ENCODE data around the gene BCAS3.
"Not testable (repeated sequence)": the region's sequence is repeated elsewhere in the genome, so short reads cannot be mapped to it uniquely, and the experiment has no call there.

BCAS3 gene

GRCh38 chr17:60748204-60748603, 70.6 kb downstream of the BCAS3 start:
- no peak for TF ChIP-seq POLR2AphosphoS5 (IDR thresholded peaks at IDR 0.05; ENCODE audit: low read depth, low read length)
- TF ChIP-seq TAF1 (IDR thresholded peaks at IDR 0.05; ENCODE audit: borderline replicate concordance, low read depth, low read length), result no peak
- no peak for TF ChIP-seq POLR2A (IDR thresholded peaks at IDR 0.05; ENCODE audit: low read depth, low read length)
- DNase-seq (ENCODE audit: insufficient read length) (no peak), FAIRE-seq (no peak)

- DNase-seq (ENCODE audit: insufficient read length) (no peak), FAIRE-seq (no peak)
- no peak for TF ChIP-seq TAF1 (IDR thresholded peaks at IDR 0.05; ENCODE audit: borderline replicate concordance, low read depth, low read length)
- TF ChIP-seq POLR2AphosphoS5 (IDR thresholded peaks at IDR 0.05; ENCODE audit: low read depth, low read length), result no peak
- TF ChIP-seq POLR2A (IDR thresholded peaks at IDR 0.05; ENCODE audit: low read depth, low read length), result no peak
These were observed 71.4 kb downstream of the BCAS3 start for GRCh38 chr17:60749050-60749449.

GRCh38 chr17:60749708-60750107, 72.1 kb downstream of the BCAS3 start:
- TF ChIP-seq TAF1 (IDR thresholded peaks at IDR 0.05; ENCODE audit: borderline replicate concordance, low read depth, low read length) (no peak), POLR2AphosphoS5 (IDR thresholded peaks at IDR 0.05; ENCODE audit: low read depth, low read length) (no peak), POLR2A (IDR thresholded peaks at IDR 0.05; ENCODE audit: low read depth, low read length) (no peak)
- no peak for FAIRE-seq

GRCh38 chr17:60750640-60751039, 73.0 kb downstream of the BCAS3 start:
- DNase-seq (ENCODE audit: insufficient read length), result no peak
- TF ChIP-seq POLR2A (IDR thresholded peaks at IDR 0.05; ENCODE audit: low read depth, low read length) (no peak), TAF1 (IDR thresholded peaks at IDR 0.05; ENCODE audit: borderline replicate concordance, low read depth, low read length) (no peak), POLR2AphosphoS5 (IDR thresholded peaks at IDR 0.05; ENCODE audit: low read depth, low read length) (no peak)
- FAIRE-seq, result no peak

More at GRCh38 chr17:60749708-60750107, 72.1 kb downstream of the BCAS3 start:
- no peak for DNase-seq (ENCODE audit: insufficient read length)

GRCh38 chr17:60751884-60752283, 74.2 kb downstream of the BCAS3 start:
- DNase-seq (ENCODE audit: insufficient read length) (no peak), FAIRE-seq (no peak)
- TF ChIP-seq TAF1 (IDR thresholded peaks at IDR 0.05; ENCODE audit: borderline replicate concordance, low read depth, low read length) (no peak), POLR2AphosphoS5 (IDR thresholded peaks at IDR 0.05; ENCODE audit: low read depth, low read length) (no peak), POLR2A (IDR thresholded peaks at IDR 0.05; ENCODE audit: low read depth, low read length) (no peak)

GRCh38 chr17:60752873-60753577, 75.4 kb downstream of the BCAS3 start:
- no peak for TF ChIP-seq POLR2A (IDR thresholded peaks at IDR 0.05; ENCODE audit: low read depth, low read length)
- DNase-seq (ENCODE audit: insufficient read length), result no peak
- no peak for FAIRE-seq

- FAIRE-seq, result no peak
- no peak for TF ChIP-seq POLR2A (IDR thresholded peaks at IDR 0.05; ENCODE audit: low read depth, low read length)
- TF ChIP-seq TAF1 (IDR thresholded peaks at IDR 0.05; ENCODE audit: borderline replicate concordance, low read depth, low read length), result no peak
- no peak for TF ChIP-seq POLR2AphosphoS5 (IDR thresholded peaks at IDR 0.05; ENCODE audit: low read depth, low read length)
- no peak for DNase-seq (ENCODE audit: insufficient read length)
These were observed 76.5 kb downstream of the BCAS3 start for GRCh38 chr17:60754057-60754604.

GRCh38 chr17:60756798-60757197, 79.1 kb downstream of the BCAS3 start:
- FAIRE-seq; DNase-seq (ENCODE audit: insufficient read length): not testable (repeated sequence)

GRCh38 chr17:60757437-60757836, 79.8 kb downstream of the BCAS3 start:
- TF ChIP-seq POLR2AphosphoS5 (IDR thresholded peaks at IDR 0.05; ENCODE audit: low read depth, low read length) (no peak), TAF1 (IDR thresholded peaks at IDR 0.05; ENCODE audit: borderline replicate concordance, low read depth, low read length) (no peak)
- DNase-seq (ENCODE audit: insufficient read length) (no peak), FAIRE-seq (no peak)

GRCh38 chr17:60759756-60760155, 82.1 kb downstream of the BCAS3 start:
- TF ChIP-seq TAF1 (IDR thresholded peaks at IDR 0.05; ENCODE audit: borderline replicate concordance, low read depth, low read length) (no peak), POLR2A (IDR thresholded peaks at IDR 0.05; ENCODE audit: low read depth, low read length) (no peak), POLR2AphosphoS5 (IDR thresholded peaks at IDR 0.05; ENCODE audit: low read depth, low read length) (no peak)
- FAIRE-seq (no peak), DNase-seq (ENCODE audit: insufficient read length) (no peak)

- DNase-seq (ENCODE audit: insufficient read length); FAIRE-seq: not testable (repeated sequence)
These were observed 83.7 kb downstream of the BCAS3 start for GRCh38 chr17:60761301-60761700.

- DNase-seq (ENCODE audit: insufficient read length), result no peak
- no peak for FAIRE-seq
- no peak for TF ChIP-seq POLR2AphosphoS5 (IDR thresholded peaks at IDR 0.05; ENCODE audit: low read depth, low read length)
- TF ChIP-seq TAF1 (IDR thresholded peaks at IDR 0.05; ENCODE audit: borderline replicate concordance, low read depth, low read length), result no peak
- no peak for TF ChIP-seq POLR2A (IDR thresholded peaks at IDR 0.05; ENCODE audit: low read depth, low read length)
These were observed 89.1 kb downstream of the BCAS3 start for GRCh38 chr17:60766778-60767190.
